Activated CD4-positive, alpha-beta T cell treated with anti-CD3 and anti-CD28 coated beads, Interleukin-2, Interleukin-4, amounts not matched to agents 100 ng/mL and 50 ng/mL, durations not matched to agents 16 hours and 8 hours (primary cell): ENCODE measurements around the gene ZNF710.

ENCODE experiments used
- DNase-seq: peaks from one replicate; pipeline ENCODE4 v3.0.0-alpha.2; 2020; ENCODE audit warnings: low spot score

ZNF710 gene

DNA sequence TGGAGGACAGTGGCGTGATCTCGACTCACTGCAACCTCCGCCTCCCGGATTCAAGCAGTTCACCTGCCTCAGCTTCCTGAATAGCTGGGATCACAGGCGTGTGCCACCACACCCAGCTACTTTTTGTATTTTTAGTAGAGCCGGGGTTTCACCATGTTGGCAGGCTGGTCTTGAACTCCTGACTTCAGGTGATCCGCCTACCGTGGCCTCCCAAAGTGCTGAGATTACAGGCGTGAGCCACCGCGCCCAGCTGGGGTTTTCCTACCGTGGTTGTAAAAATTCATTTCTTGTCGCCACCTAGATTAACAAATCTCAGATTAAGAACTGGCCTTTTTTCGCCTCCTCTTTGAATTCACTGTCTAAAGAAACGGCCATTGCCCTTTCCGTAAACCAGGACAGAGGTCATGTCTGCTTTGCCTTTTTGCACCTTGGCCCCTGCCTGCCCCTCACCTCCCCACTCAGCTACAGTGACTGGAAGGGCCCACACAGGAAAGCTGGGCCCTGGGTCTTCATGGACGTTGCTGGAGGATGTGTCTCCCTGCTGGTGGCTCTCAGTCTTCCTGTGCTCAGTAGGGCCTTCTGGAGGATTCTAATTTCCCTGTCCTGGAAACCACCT, 17.2 kb downstream of the ZNF710 start:
- no peak for DNase-seq

GRCh38 chr15:90019611-90020010, 18.5 kb downstream of the ZNF710 start:
- no peak for DNase-seq

DNA sequence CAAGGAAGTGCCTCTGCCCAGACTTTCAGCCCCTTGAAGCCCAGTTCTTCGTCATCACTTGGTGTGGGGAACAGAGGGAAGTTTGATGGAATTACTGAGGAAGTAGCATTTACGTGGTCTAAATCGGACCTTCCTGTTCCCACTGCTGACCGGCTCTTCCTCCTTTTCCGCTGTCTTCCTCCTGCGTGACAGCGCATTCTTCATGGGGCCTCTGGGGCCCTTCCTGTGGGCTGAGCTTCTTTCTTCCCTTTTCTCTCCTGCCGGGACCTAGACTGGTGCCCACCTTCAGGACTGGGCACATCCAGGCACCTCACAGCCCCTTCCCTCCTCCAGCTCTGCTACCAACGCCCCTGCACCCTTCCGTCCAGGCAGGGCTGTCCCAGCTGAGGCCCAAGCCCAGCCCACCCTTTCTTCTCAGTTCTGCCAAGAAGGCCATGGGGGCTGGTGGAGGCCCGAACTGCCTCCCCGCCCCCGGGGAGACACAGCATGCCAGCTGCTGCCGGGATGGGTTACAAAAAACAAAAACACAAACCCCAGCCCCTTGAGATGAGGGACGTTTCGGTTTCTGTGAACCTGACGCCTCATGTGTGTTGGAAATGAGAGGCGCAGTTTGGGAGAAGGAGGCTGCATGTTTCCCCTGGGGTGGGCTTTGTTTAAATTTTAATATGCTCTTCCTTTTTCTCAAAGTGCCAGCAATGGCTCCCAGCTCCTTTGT, 19.1 kb downstream of the ZNF710 start:
- DNase-seq: no peak

DNA sequence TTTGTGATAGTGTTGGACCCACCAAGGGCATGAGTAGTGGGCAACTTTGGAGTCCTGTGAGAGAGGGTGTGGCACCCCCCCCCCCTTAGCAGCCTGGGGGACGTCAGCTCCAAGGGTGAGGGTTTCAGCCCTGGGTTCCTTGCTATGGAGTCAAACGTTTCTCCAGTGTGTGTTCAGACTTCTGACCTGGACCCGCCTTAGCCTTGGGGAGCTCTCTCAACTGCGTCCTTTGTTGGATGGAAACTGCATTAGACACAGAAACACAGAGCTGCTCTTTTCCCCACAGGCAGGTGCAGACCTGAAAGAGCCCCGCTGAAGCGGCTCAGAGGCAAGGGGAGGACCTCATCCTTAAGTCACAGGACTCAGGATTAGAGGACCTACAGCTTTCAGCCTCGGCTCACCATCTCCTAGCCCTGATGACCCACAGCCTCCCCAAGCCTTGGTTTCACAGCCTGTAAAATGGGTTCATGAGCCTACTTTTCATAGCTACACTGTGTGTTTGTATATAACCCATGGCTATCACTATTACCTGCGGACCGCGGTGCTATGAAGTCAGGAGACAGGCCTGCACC, 19.9 kb downstream of the ZNF710 start:
- DNase-seq: no peak

- DNase-seq: no peak
These were observed 21.2 kb downstream of the ZNF710 start for GRCh38 chr15:90022345-90022744.

- DNase-seq: no peak
These were observed 22.0 kb downstream of the ZNF710 start for GRCh38 chr15:90022905-90023700.

DNA sequence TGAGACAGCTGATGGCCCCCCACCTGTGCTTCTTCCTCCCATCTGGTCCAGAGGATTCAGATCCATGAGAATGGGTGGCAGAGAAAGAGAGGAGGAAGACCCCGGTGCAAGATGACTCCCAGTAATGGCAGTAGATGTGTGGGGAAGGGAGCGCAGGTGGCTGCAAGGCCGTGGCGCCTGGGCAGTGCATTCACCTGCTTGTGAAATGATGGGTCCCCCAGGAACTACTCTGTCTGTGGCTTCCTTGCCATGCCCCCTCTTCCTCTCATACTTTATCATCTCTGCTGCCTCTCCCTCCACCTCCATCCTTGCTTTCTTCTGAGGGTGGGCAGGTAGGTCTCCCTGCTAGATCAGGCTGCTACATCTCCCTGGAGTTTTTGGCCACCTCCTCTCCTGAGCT, 23.3 kb downstream of the ZNF710 start:
- no peak for DNase-seq

- DNase-seq: no peak
These were observed 24.4 kb downstream of the ZNF710 start for GRCh38 chr15:90025489-90026033.

DNA sequence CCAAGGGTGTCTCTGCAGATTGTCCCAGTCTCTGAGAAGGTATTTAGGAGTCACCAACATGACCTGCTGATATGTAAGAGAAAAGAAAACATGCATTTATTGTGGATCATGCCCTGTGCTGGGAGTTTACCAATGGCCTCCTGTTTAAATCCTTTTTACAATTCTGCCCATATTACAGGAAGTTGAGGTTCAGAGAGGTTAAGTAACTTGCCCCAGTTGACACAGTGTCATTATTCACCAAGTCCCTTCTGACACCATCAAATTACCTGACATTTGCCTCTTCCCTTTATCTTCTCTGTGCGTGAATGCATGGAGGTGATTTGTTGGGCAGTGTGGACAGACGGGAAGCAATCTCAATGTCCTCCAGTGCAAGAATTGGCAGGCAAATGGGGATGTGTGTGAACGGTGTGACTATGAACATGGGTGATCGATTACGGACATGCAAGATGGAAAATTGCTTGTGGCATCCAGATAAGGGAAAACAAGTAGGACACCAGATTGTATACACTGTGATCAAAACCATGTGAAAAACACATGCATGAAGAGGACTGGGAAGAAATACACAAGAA, 27.3 kb downstream of the ZNF710 start:
- DNase-seq: no peak

DNA sequence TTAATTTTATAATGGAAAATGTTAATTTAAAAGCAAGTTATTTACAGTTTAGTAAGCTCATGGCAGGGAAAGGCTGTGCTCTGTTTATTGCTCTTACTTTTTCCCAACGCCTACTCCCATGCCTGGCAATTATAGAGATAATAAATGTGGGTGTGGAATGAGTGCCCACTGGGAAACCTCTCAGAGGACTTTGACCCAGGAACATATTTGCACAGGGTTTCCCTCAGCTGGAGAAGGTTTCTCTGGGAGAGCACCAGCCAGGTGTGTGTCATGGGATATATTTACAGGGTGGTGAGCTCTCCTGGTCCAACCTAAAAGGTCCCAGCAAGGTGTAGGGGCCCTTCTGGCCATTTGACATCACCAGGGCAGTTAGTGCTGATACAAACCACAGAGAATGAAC, 27.9 kb downstream of the ZNF710 start:
- no peak for DNase-seq

DNA sequence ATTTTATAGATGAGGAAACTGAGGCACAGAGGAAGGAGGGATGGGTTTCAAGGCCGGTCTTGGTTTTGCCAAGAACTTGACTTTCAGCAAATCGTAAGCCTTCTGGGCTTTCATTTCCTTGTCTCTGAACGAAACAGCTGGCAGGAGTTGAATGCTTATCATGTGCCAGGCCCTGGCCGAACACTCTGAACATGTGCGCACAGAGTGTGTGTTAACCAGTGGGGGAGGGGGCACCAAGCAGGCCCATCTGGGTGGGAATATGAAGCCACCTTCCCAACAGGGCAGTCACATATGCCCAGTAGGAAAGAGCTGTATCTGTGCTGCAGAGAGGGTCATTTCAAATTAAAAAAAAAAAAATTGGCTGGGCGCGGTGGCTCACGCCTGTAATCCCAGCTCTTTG, 29.3 kb downstream of the ZNF710 start:
- no peak for DNase-seq

GRCh38 chr15:90031231-90031791, 30.2 kb downstream of the ZNF710 start:
- peak; percentile 25 for DNase-seq

GRCh38 chr15:90033006-90033405, 31.9 kb downstream of the ZNF710 start:
- no peak for DNase-seq

DNA sequence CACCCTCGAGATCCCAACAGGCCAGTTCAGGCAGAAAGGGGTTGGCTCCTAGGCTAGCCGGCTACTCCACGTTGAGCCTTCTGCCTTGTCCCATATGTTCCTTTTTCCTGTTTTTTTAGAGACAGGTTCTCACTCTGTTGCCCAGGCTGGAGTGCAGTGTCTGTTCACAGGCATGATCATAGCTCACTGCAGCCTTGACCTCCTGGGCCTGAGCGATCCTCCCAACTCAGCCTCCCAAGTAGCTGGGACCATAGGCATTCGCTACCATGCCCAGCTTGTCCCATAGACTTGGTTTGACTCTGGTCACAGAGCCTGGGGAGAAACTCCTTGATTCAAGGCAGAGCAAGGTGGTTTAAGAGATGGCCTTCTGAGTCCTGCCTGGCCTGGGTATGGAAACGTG, 32.3 kb downstream of the ZNF710 start:
- DNase-seq: no peak

- DNase-seq: no peak
These were observed 34.1 kb downstream of the ZNF710 start for GRCh38 chr15:90035095-90035839.

GRCh38 chr15:90035840-90036230, 34.7 kb downstream of the ZNF710 start:
- no peak for DNase-seq

DNA sequence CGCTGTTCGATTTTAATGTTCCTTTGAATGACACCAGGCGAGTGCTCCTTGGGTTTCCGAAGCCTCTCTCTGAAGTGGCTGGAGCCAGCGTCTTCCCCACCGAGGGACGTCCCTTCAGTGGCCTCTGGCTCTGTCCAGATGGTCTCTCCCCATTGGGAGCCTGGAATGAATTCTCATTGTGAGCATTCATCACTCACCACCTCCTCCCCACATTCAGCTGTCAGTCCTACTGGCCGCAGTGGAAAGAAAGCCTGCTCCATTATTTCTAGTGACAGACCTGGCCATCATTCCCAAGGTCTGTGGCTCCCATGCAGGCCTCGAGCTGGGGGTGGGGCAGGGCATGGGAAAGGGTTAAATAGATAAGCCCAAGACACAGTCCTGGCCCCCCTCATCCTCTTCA, 35.2 kb downstream of the ZNF710 start:
- no peak for DNase-seq

GRCh38 chr15:90036806-90037510, 35.8 kb downstream of the ZNF710 start:
- no peak for DNase-seq

- no peak for DNase-seq
These were observed 36.4 kb downstream of the ZNF710 start for GRCh38 chr15:90037511-90037860.

GRCh38 chr15:90037961-90038631, 37.0 kb downstream of the ZNF710 start:
- DNase-seq: peak; percentile 89
